WTC11 (cell line): Measurements from ENCODE around the gene CASKIN2. TPM values are rescaled to one million over a fixed set of nuclear protein-coding genes. Genes with fewer than 3 reads are reported as not detected.

Experiments used
- ATAC-seq: fragments of 200-7000 bp; cut with Tn5 transposase; 2 replicates; pipeline ENCODE4 v1.10.0; 2021; ENCODE audit warnings: mild to moderate bottlenecking, moderate library complexity
- CTCF ChIA-PET: fragments of 300-600 bp; sonication (Branson Sonifier 250); formaldehyde crosslinking; loops from one replicate; lab custom pipeline; 2021; ENCODE audit warnings: antibody characterized with exemption; lab: Charles Lee
- POLR2A ChIA-PET: fragments of 350-600 bp; sonication (Branson Sonifier 250); formaldehyde crosslinking; loops from one replicate; lab custom pipeline; 2021; ENCODE audit warnings: antibody characterized with exemption; lab: Charles Lee
- DNase-seq: peaks from one replicate; pipeline ENCODE4 v3.0.0; 2021; ENCODE audit warnings: low spot score
- H3K27ac Mint-ChIP-seq: 2 replicates; pipeline ENCODE4 v1.8.0; 2021; ENCODE audit warnings: mixed read lengths
- H3K27me3 Mint-ChIP-seq: 2 replicates; pipeline ENCODE4 v1.8.0; 2021; ENCODE audit warnings: low read depth, mild to moderate bottlenecking, moderate library complexity, mixed read lengths
- H3K36me3 Mint-ChIP-seq: 2 replicates; pipeline ENCODE4 v1.8.0; 2021; ENCODE audit warnings: mixed read lengths
- H3K4me1 Mint-ChIP-seq: 2 replicates; pipeline ENCODE4 v1.8.0; 2022; ENCODE audit warnings: mixed read lengths
- H3K4me3 Mint-ChIP-seq: 2 replicates; pipeline ENCODE4 v1.8.0; 2021; ENCODE audit warnings: mild to moderate bottlenecking, moderate library complexity, mixed read lengths
- H3K9me3 Mint-ChIP-seq: 2 replicates; pipeline ENCODE4 v1.8.0; 2021; ENCODE audit warnings: mixed read lengths
- ATF2 ChIP-seq: sonication (generic); formaldehyde crosslinking; IDR thresholded peaks from 2 replicates; pipeline ENCODE4 v1.8.1; 2022; ENCODE audit warnings: low read depth, missing genetic modification reagents, borderline replicate concordance
- CREB1 ChIP-seq: sonication (generic); formaldehyde crosslinking; IDR thresholded peaks from 2 replicates; pipeline ENCODE4 v1.8.0; 2023; ENCODE audit warnings: mild to moderate bottlenecking, missing genetic modification reagents
- CTCF ChIP-seq: fragments of 200-600 bp; IDR thresholded peaks from 2 replicates; pipeline ENCODE4 v1.8.0; 2022; ENCODE audit warnings: antibody characterized with exemption
- E2F5 ChIP-seq: sonication (generic); formaldehyde crosslinking; IDR thresholded peaks from 2 replicates; pipeline ENCODE4 v1.8.1; 2022; ENCODE audit warnings: mild to moderate bottlenecking, moderate library complexity, missing genetic modification reagents
- ELF4 ChIP-seq: sonication (generic); formaldehyde crosslinking; IDR thresholded peaks from 2 replicates; pipeline ENCODE4 v1.8.1; 2022; ENCODE audit warnings: low read depth, mild to moderate bottlenecking, moderate library complexity, missing genetic modification reagents
- ERG ChIP-seq: fragments of 250-450 bp; sonication (Bioruptor Pico); IDR thresholded peaks from 2 replicates; pipeline ENCODE4 v1.8.0; 2021; ENCODE audit warnings: mild to moderate bottlenecking
- ESRRA ChIP-seq: sonication (generic); formaldehyde crosslinking; IDR thresholded peaks from 2 replicates; pipeline ENCODE4 v1.8.1; 2022; ENCODE audit warnings: mild to moderate bottlenecking, missing genetic modification reagents, borderline replicate concordance
- GABPB1 ChIP-seq: sonication (generic); formaldehyde crosslinking; IDR thresholded peaks from 2 replicates; pipeline ENCODE4 v1.8.1; 2023; ENCODE audit warnings: mild to moderate bottlenecking, missing genetic modification reagents
- HMGA2 ChIP-seq: fragments of 250-450 bp; sonication (Bioruptor Pico); IDR thresholded peaks from 2 replicates; pipeline ENCODE4 v1.4.0; 2021; ENCODE audit warnings: mild to moderate bottlenecking, moderate library complexity
- MAX ChIP-seq: sonication (generic); formaldehyde crosslinking; IDR thresholded peaks from 2 replicates; pipeline ENCODE4 v1.8.0; 2022; ENCODE audit warnings: mild to moderate bottlenecking, missing genetic modification reagents
- OVOL2 ChIP-seq: fragments of 250-450 bp; sonication (Bioruptor Pico); IDR thresholded peaks from 2 replicates; pipeline ENCODE4 v1.9.0; 2021; ENCODE audit warnings: mild to moderate bottlenecking, borderline replicate concordance
- RORB ChIP-seq: fragments of 250-450 bp; sonication (Bioruptor Pico); IDR thresholded peaks from 2 replicates; pipeline ENCODE4 v1.9.0; 2021; ENCODE audit warnings: mild to moderate bottlenecking
- SOX15 ChIP-seq: fragments of 250-450 bp; sonication (Bioruptor Pico); IDR thresholded peaks from 2 replicates; pipeline ENCODE4 v1.9.0; 2021; ENCODE audit warnings: mild to moderate bottlenecking
- STAT6 ChIP-seq: sonication (generic); formaldehyde crosslinking; conservative IDR thresholded peaks from 2 replicates; pipeline ENCODE4 v1.8.1; 2023; ENCODE audit warnings: mild to moderate bottlenecking, low read depth, missing genetic modification reagents, moderate library complexity
- TP53 ChIP-seq: sonication (generic); formaldehyde crosslinking; IDR thresholded peaks from 2 replicates; pipeline ENCODE4 v1.8.1; 2023; ENCODE audit warnings: mild to moderate bottlenecking, missing genetic modification reagents
- ZNF219 ChIP-seq: sonication (generic); formaldehyde crosslinking; IDR thresholded peaks from 2 replicates; pipeline ENCODE4 v1.8.0; 2023; ENCODE audit warnings: missing genetic modification reagents, mild to moderate bottlenecking, borderline replicate concordance
- ZNF396 ChIP-seq: fragments of 250-450 bp; sonication (Bioruptor Pico); IDR thresholded peaks from 2 replicates; pipeline ENCODE4 v1.8.0; 2021; ENCODE audit warnings: mild to moderate bottlenecking, moderate library complexity, borderline replicate concordance
- ZNF671 ChIP-seq: fragments of 250-450 bp; sonication (Bioruptor Pico); IDR thresholded peaks from 2 replicates; pipeline ENCODE4 v1.8.0; 2021; ENCODE audit warnings: mild to moderate bottlenecking
- ZSCAN18 ChIP-seq: fragments of 250-450 bp; sonication (Bioruptor Pico); IDR thresholded peaks from 2 replicates; pipeline ENCODE4 v2.1.2; 2022; ENCODE audit warnings: mild to moderate bottlenecking, moderate library complexity
- total RNA-seq: library from RNA; stranded (reverse); gene quantifications from 3 replicates; pipeline ENCODE4 v1.2.3, GENCODE V29; 2021
- TF ChIP-seq, protein P1 (sequence below): sonication (generic); formaldehyde crosslinking; IDR thresholded peaks from 2 replicates; pipeline ENCODE4 v1.8.1; 2022; ENCODE audit warnings: mild to moderate bottlenecking, missing genetic modification reagents, moderate library complexity, borderline replicate concordance
- TF ChIP-seq, protein P2 (sequence below): sonication (generic); formaldehyde crosslinking; IDR thresholded peaks from 2 replicates; pipeline ENCODE4 v1.8.1; 2023; ENCODE audit warnings: mild to moderate bottlenecking, missing genetic modification reagents

The CASKIN2 gene
- total RNA-seq, 1 experiment from 2014 or later: 31.9 TPM

DNA sequence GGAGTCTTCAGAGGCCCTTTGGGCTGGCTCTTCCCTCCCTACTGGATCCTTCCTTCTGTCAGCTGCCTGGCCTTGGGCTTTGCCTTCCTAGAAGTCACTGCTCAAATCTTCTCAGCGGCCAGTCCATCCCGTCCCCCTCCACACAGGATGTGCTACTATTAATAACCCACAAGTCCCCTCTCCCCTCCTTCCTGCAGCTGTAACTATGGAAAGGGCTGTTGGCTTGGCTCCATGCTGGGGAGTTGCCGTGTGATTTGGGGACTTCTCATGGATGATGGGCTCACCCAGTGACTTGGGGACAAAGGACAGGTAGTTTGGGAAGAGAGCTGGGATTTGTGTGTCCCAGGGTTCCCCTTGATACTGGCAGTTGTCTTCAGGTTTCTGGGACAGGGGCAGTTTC lies 39.5 kb downstream of the CASKIN2 start (continued):
- TF ChIP-seq HMGA2 (CRISPR knock-in tag) (no peak), CREB1 (CRISPR knock-in tag) (no peak), RORB (CRISPR knock-in tag) (no peak), SOX15 (CRISPR knock-in tag) (no peak), ESRRA (no peak), ATF2 (CRISPR knock-in tag) (no peak), TP53 (CRISPR knock-in tag) (no peak), ERG (no peak), ZSCAN18 (CRISPR knock-in tag) (no peak), ZNF396 (CRISPR knock-in tag) (no peak), ELF4 (no peak)
- TF ChIP-seq, protein P1, sequence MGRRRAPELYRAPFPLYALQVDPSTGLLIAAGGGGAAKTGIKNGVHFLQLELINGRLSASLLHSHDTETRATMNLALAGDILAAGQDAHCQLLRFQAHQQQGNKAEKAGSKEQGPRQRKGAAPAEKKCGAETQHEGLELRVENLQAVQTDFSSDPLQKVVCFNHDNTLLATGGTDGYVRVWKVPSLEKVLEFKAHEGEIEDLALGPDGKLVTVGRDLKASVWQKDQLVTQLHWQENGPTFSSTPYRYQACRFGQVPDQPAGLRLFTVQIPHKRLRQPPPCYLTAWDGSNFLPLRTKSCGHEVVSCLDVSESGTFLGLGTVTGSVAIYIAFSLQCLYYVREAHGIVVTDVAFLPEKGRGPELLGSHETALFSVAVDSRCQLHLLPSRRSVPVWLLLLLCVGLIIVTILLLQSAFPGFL (CRISPR knock-in tag): no peak

DNA sequence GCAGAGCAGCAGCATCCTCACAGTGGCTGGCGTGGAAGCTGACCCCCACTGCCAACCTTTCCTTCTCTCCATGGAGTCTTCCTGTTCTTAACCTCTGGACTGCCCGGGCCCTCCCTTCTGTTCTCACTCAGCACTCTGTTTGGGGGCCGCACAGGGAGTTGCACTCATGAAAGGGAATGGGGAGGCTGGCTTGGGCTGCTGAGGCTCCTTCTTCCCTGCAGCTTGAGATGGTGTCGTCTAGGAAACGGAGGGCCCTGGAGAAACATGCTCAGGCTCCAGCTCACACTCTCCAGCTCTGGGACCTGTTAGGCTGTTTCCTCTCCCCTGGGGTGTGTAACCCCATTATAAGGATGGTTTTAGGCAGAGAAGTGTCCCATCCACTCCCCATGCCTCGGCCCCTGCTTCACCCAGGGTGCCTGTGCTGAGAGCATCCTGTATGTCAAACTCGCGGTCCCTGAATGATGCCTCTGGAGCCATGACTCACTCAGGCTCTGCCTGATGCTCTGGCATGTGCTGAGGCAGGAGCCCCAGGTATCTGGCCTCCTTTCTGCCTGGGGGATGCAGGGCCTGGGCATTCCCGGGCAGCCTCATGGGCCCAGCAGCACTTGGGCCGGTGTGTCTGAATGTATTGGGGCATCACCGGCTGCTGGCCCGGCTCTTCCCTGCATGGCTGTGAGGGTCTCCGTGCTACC lies 40.0 kb downstream of the CASKIN2 start:
- no peak for DNase-seq
- TF ChIP-seq HMGA2 (CRISPR knock-in tag) (no peak), ZNF219 (CRISPR knock-in tag) (no peak), GABPB1 (CRISPR knock-in tag) (no peak), CTCF (no peak), CREB1 (CRISPR knock-in tag) (no peak), STAT6 (CRISPR knock-in tag) (no peak), RORB (CRISPR knock-in tag) (no peak), E2F5 (CRISPR knock-in tag) (no peak), MAX (CRISPR knock-in tag) (no peak), OVOL2 (CRISPR knock-in tag) (no peak), ZNF671 (CRISPR knock-in tag) (no peak)
- TF ChIP-seq, protein P2, sequence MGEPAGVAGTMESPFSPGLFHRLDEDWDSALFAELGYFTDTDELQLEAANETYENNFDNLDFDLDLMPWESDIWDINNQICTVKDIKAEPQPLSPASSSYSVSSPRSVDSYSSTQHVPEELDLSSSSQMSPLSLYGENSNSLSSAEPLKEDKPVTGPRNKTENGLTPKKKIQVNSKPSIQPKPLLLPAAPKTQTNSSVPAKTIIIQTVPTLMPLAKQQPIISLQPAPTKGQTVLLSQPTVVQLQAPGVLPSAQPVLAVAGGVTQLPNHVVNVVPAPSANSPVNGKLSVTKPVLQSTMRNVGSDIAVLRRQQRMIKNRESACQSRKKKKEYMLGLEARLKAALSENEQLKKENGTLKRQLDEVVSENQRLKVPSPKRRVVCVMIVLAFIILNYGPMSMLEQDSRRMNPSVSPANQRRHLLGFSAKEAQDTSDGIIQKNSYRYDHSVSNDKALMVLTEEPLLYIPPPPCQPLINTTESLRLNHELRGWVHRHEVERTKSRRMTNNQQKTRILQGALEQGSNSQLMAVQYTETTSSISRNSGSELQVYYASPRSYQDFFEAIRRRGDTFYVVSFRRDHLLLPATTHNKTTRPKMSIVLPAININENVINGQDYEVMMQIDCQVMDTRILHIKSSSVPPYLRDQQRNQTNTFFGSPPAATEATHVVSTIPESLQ: no peak
- ChIA-PET CTCF (interaction anchor here (0.6 to 1.7 kb wide), 2 partner anchors 24 to 191 kb away, joined by 3 to 4 read pairs; partner anchors contain the start of gene RECQL5), POLR2A (interaction anchor here (0.6 kb wide), 1 partner anchor 163 kb away, joined by 3 read pairs; no protein-coding TSS in a partner anchor)
- Mint-ChIP-seq H3K9me3 (no peaks in the 10 kb centered on the region), H3K36me3 (no peaks in the 10 kb centered on the region; the same call in 1 of the 2 replicates), H3K27ac (no peak overlapping the region), H3K27me3 (no peaks in the 10 kb centered on the region), H3K4me1 (peaks cover 7% of the 10 kb centered on the region), H3K4me3 (no peak overlapping the region)
- ATAC-seq: no peak
